Coronary artery (tissue), 2 donors: Measurements from ENCODE around the gene TOP1.

Source experiments
- DNase-seq: peaks from one replicate; pipeline ENCODE4 v3.0.0-alpha.2; 2017; ENCODE audit warnings: low spot score
- H3K27ac ChIP-seq, 2 donors: fragments of 200-600 bp; sonication (generic); one replicate each; pipeline ENCODE4 v1.5.1; 2016 to 2019
- H3K4me3 ChIP-seq: fragments of 200-600 bp; sonication (generic); 2 replicates; pipeline ENCODE4 v1.5.1; 2016; ENCODE audit warnings: mild to moderate bottlenecking, moderate library complexity
- CTCF ChIP-seq: fragments of 200-600 bp; sonication (generic); IDR thresholded peaks from one replicate; pipeline ENCODE4 v1.5.1; 2019; ENCODE audit warnings: antibody characterized with exemption

TOP1 gene

GRCh38 chr20:41068806-41069205 is 40.2 kb downstream of the TOP1 start:
- no peak for TF ChIP-seq CTCF
- Histone ChIP-seq H3K4me3 (no peak overlapping the region), H3K27ac (no peak overlapping the region)
- no peak for DNase-seq

- no peak overlapping the region for H3K4me3 ChIP-seq
- H3K27ac ChIP-seq = peak overlapping the region; percentile 51 to 65
- DNase-seq = no peak
- no peak for TF ChIP-seq CTCF
Observed at GRCh38 chr20:41072190-41072863, 43.7 kb downstream of the TOP1 start.

GRCh38 chr20:41072915-41073314 is 44.3 kb downstream of the TOP1 start:
- no peak for TF ChIP-seq CTCF
- no peak for DNase-seq
- H3K27ac ChIP-seq = peak overlapping the region; percentile 51 to 65
- no peak overlapping the region for H3K4me3 ChIP-seq

- TF ChIP-seq CTCF = no peak
- no peak for DNase-seq
- H3K4me3 ChIP-seq = no peak overlapping the region
- no peak overlapping the region for H3K27ac ChIP-seq
Observed at GRCh38 chr20:41074441-41074840, 45.8 kb downstream of the TOP1 start.

GRCh38 chr20:41076776-41077175 is 48.2 kb downstream of the TOP1 start:
- no peak for DNase-seq
- TF ChIP-seq CTCF = no peak

GRCh38 chr20:41078329-41078728 is 49.7 kb downstream of the TOP1 start:
- no peak for DNase-seq
- peak overlapping the region in 1 of 2 donors; percentile 35 for H3K27ac ChIP-seq
- peak overlapping the region; percentile 16 for H3K4me3 ChIP-seq
- TF ChIP-seq CTCF = no peak

More at GRCh38 chr20:41076776-41077175, 48.2 kb downstream of the TOP1 start:
- no peak overlapping the region for H3K27ac ChIP-seq
- no peak overlapping the region for H3K4me3 ChIP-seq

GRCh38 chr20:41079066-41079465 is 50.4 kb downstream of the TOP1 start:
- Histone ChIP-seq H3K4me3 (no peak overlapping the region), H3K27ac (no peak overlapping the region)
- no peak for TF ChIP-seq CTCF
- DNase-seq = no peak
